Prostate gland (tissue), 2 donors: ENCODE results near the gene IL12B. TPM values are rescaled to one million over a fixed set of nuclear protein-coding genes. Genes with fewer than 3 reads are reported as not detected.

Experiments
- DNase-seq: peaks from one replicate; pipeline ENCODE4 v3.0.0-alpha.2; 2019; ENCODE audit warnings: low spot score
- H3K27ac ChIP-seq, 2 donors: fragments of 200-600 bp; sonication (generic); 2 replicates each; pipeline ENCODE4 v1.5.1; 2017 to 2019
- H3K27me3 ChIP-seq: fragments of 200-600 bp; sonication (generic); replicated peaks from 2 replicates; pipeline ENCODE4 v1.5.1; 2019; ENCODE audit not compliant: insufficient read depth
- H3K36me3 ChIP-seq, 2 donors: fragments of 200-600 bp; sonication (generic); 1 replicate in 1 of 2; 2 replicates in 1 of 2; pipeline versions ENCODE4 v1.5.1 to v1.8.1; 2017 to 2019
- H3K4me1 ChIP-seq: fragments of 200-600 bp; sonication (generic); replicated peaks from 2 replicates; pipeline ENCODE4 v1.5.1; 2019
- H3K4me3 ChIP-seq, 2 donors: fragments of 200-600 bp; sonication (generic); 2 replicates each; pipeline ENCODE4 v1.5.1; 2017 to 2019
- H3K9me3 ChIP-seq: fragments of 200-600 bp; sonication (generic); 2 replicates; pipeline ENCODE4 v1.5.1; 2017
- POLR2A ChIP-seq: fragments of 450-650 bp; IDR thresholded peaks from one replicate; pipeline ENCODE4 v1.6.1; 2016; ENCODE audit warnings: antibody characterized with exemption, mild to moderate bottlenecking
- POLR2AphosphoS5 ChIP-seq: sonication (generic); formaldehyde crosslinking; IDR thresholded peaks from one replicate; pipeline ENCODE4 v1.6.1; 2017; ENCODE audit warnings: antibody characterized with exemption
- WGBS: methylation state at CpG from one replicate; pipeline ENCODE4 v1.1.5; 2018; 5-methylcytosine and 5-hydroxymethylcytosine counted together
- intact Hi-C: fragments of 100-400 bp; cut with DNase I; formaldehyde crosslinking; loops from one replicate; pipeline ENCODE4 v1.14.2; 2022
- total RNA-seq, 2 donors: library from RNA; depleted of rRNA; stranded (reverse); fragments of >200 nt; gene quantifications; one replicate each; pipeline ENCODE4 v1.1.0, GENCODE V29; 2016
- TF ChIP-seq, protein P1 (sequence below), 4 experiments: fragments of 200-600 bp in 2 of 4; fragments of 450-650 bp in 2 of 4; sonication (generic) in 2 of 4; IDR thresholded peaks; 1 replicate in 3 of 4; 2 replicates in 1 of 4; pipeline ENCODE4 v1.5.1; 2016 to 2019; ENCODE audit warnings: antibody characterized with exemption in 4 of 4, mild to moderate bottlenecking in 2 of 4, moderate library complexity in 2 of 4

Gene IL12B
- total RNA-seq, 2 donors from 2014 or later, result not detected

DNA sequence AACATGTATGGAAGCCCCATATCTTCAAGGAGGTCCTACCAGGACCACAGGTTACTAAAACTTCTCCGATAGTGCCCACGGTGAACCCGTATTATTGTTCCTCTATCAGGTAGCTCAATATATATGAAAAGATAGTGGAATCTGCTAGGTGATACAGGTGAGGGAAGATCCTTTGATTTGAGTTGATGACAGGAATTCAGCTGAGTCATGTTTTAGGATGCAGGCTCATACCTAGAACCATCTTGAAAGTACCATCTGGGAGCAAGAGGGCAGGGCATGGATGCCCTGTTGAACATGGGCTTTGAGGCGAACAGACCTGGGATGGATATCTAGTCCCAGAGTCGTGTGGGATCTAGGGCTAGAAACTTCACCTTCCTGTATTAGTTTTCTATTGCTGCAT is 35.4 kb downstream of the IL12B start:
- TF ChIP-seq, protein P1, sequence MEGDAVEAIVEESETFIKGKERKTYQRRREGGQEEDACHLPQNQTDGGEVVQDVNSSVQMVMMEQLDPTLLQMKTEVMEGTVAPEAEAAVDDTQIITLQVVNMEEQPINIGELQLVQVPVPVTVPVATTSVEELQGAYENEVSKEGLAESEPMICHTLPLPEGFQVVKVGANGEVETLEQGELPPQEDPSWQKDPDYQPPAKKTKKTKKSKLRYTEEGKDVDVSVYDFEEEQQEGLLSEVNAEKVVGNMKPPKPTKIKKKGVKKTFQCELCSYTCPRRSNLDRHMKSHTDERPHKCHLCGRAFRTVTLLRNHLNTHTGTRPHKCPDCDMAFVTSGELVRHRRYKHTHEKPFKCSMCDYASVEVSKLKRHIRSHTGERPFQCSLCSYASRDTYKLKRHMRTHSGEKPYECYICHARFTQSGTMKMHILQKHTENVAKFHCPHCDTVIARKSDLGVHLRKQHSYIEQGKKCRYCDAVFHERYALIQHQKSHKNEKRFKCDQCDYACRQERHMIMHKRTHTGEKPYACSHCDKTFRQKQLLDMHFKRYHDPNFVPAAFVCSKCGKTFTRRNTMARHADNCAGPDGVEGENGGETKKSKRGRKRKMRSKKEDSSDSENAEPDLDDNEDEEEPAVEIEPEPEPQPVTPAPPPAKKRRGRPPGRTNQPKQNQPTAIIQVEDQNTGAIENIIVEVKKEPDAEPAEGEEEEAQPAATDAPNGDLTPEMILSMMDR (IDR thresholded peaks at IDR 0.05), result no peak
- TF ChIP-seq POLR2AphosphoS5, result no peak
- no peak for TF ChIP-seq POLR2A
- no peak for DNase-seq
- Histone ChIP-seq H3K27ac (no peak overlapping the region), H3K4me1 (no peaks in the 10 kb centered on the region), H3K4me3 (no peak overlapping the region), H3K9me3 (no peaks in the 10 kb centered on the region), H3K27me3 (no peaks in the 10 kb centered on the region), H3K36me3 (no peaks in the 10 kb centered on the region)
- 94% methylated on average over 5 of the region's 5 CpGs for WGBS
- intact Hi-C loops, result no loop called here

DNA sequence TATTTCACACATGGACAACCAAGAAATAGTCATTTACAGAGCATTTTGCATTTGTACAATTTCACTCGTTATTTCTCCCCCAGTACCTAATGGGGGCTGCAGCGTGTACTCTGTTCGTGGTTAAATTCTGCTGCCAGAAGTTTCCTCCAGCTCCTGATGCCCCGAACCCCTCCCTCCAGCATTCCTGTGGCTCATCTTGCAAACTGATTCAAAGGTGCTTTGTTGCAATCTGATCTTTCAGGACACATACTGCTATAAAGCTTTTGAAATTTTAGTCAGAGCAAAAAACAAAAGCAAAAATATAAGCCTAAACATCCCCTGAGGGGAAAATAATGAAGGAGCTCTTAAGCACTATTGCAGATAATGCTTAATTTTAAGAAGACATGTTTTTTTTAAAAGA is 39.5 kb downstream of the IL12B start:
- no peak for TF ChIP-seq POLR2AphosphoS5
- TF ChIP-seq POLR2A, result no peak
- TF ChIP-seq, protein P1 (IDR thresholded peaks at IDR 0.05), result no peak
- H3K4me3 ChIP-seq, result no peak overlapping the region
- H3K27me3 ChIP-seq, result no peaks in the 10 kb centered on the region
- no peaks in the 10 kb centered on the region for H3K36me3 ChIP-seq
- no peaks in the 10 kb centered on the region for H3K4me1 ChIP-seq
- no peak for DNase-seq
- no peak overlapping the region for H3K27ac ChIP-seq
- 29% methylated on average over 4 of the region's 4 CpGs for WGBS
- intact Hi-C loops, result no loop called here
- no peaks in the 10 kb centered on the region for H3K9me3 ChIP-seq

DNA sequence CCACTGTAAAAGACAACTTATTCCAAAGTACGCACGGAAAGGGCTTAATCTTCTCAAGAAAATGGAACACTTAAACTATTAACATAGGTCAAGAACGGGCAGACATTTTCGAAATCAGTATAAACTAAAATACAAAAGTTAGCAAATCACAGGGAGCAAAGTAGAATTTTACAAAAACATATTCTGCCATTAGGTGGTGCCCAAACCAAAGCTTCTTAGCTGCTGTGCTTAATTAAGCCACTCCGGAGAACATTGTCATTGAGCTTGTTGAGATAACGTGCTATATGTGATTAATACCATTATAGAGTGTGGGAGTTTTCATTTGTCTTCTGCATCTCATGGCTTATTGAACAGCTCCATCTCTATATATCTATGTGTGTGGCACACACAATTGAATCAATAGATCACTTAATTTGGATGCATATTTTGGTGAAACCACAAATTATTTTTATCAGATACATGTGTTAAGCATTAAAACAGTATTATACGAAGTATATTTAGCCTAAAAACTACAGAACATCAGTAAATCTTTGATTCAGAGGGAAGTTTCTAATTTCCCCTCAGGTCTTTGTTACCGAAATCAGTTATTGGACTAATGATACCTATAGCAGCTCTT is 43.8 kb downstream of the IL12B start:
- Histone ChIP-seq H3K36me3 (no peaks in the 10 kb centered on the region), H3K4me3 (no peak overlapping the region), H3K9me3 (no peaks in the 10 kb centered on the region), H3K27ac (no peak overlapping the region), H3K27me3 (no peaks in the 10 kb centered on the region), H3K4me1 (no peaks in the 10 kb centered on the region)
- WGBS, result 58% methylated on average over 8 of the region's 8 CpGs
- no peak for TF ChIP-seq POLR2AphosphoS5
- TF ChIP-seq, protein P1 (IDR thresholded peaks at IDR 0.05), result peak in 3 of 4 experiments; percentile 22 to 50 (median 30)
- DNase-seq, result no peak
- intact Hi-C loops, result loop anchor here (5.0 kb wide), 1 partner anchor 701 kb away; no protein-coding TSS in a partner anchor

DNA sequence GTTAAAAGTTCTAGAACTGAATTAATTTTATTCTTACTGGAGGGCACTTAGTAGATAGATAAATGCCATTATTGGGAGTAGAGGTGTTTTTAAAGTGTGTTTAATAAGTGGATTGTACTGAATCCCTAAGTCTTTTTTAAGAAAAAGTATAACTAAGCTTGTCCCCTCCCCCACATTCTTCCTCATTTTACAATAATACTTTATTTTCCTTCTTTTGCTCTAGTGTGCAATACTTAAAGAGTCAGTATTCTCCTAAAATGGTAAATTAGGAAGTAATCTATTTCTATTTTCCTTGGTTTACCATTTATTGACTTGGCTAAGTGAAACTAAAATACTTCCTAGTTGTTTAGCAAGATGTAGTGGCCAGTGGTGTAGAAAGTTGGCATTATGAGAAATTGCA is 55.6 kb downstream of the IL12B start:
- no peaks in the 10 kb centered on the region for H3K9me3 ChIP-seq
- H3K27ac ChIP-seq, result no peak overlapping the region
- H3K27me3 ChIP-seq, result no peaks in the 10 kb centered on the region
- no peaks in the 10 kb centered on the region for H3K4me1 ChIP-seq
- intact Hi-C loops, result no loop called here
- no peak overlapping the region for H3K4me3 ChIP-seq
- no peak for DNase-seq
- TF ChIP-seq, protein P1 (IDR thresholded peaks at IDR 0.05), result no peak
- TF ChIP-seq POLR2AphosphoS5, result no peak
- TF ChIP-seq POLR2A, result no peak
- no peaks in the 10 kb centered on the region for H3K36me3 ChIP-seq

DNA sequence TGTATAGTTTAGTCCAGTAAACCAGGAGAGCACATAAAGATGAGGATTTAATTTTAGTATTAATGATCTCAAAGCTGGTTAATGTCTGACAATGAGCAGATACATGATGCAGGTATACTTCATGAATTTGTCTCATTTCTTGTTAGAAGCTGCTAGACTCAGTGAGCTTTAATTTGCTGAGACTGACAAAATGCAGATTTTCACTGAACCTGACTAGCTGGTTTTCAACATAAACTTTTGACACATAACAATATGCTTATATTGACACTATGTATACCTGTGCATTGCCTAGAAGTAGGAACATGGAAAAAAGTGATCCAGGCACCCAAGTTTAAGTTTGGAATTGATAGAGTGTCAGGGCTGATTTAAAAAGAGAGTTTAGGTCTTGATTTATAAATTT is 56.4 kb downstream of the IL12B start:
- Histone ChIP-seq H3K4me1 (no peaks in the 10 kb centered on the region), H3K4me3 (no peak overlapping the region), H3K36me3 (no peaks in the 10 kb centered on the region), H3K9me3 (no peaks in the 10 kb centered on the region), H3K27me3 (no peaks in the 10 kb centered on the region), H3K27ac (no peak overlapping the region)
- intact Hi-C loops, result no loop called here
- TF ChIP-seq POLR2AphosphoS5, result no peak
- no peak for TF ChIP-seq POLR2A
- TF ChIP-seq, protein P1 (IDR thresholded peaks at IDR 0.05), result no peak
- DNase-seq, result no peak
